NCI-H1048 (cell line): ENCODE data around the gene CCDC89.
A peak's percentile ranks its signal among the peaks of the same experiment; 100 is the strongest.

ENCODE experiments used
- DNase-seq: peaks from one replicate; lab custom pipeline; 2025; lab: John Stamatoyannopoulos, UW

The CCDC89 gene

DNA sequence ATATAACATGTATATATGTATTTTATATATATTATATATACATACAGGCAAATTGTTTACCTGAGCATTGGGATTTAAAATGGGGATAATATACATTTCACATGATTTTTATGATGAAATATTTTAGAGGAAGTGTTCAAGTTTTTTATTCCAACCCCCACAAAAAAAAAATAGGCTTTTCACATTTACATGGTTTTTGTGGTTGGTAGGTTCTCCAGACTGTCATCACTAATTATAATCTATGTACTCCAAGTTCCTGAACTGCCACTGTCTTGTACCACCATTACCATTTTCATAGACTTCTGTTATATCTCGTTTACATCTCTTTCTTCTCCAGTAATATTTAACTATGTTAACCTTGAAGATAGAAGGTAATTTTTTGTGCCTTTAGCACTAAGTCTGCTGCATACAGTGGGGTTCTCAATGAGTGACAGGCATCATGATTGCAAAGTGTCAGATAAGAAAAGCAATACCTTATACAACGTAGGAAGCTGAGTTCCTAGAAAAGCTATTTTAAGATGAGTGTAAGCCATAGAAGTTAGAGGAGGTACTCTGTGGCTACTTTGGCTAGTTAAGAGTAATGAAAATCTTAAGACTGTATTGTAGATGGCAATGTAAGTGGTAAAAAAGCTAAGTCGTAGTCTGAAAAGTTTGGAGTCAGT, 33.1 kb downstream of the CCDC89 start:
- no peak for DNase-seq

DNA sequence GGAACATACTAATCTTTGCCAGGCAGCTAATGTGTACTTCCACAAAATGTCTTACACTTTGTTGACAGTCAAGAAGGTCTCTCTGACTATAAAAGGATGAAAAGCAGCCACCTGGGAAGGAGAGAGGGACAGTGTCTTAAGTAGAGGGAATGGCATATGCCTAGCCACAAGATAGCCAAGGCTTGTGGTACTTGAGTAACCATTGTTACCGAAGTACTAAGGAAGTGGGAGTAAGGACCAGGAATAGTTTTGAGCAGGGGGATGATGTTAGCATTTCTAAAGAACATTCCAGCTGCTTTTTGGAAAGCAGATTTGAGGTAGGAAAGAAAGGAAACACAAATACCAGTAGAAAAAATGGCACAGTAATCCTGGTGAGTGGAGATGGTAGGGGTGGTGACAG, 34.9 kb downstream of the CCDC89 start:
- DNase-seq, result no peak

GRCh38 chr11:85647604-85648299, 38.2 kb downstream of the CCDC89 start, which contains the start of gene TMEM126A:
Gene TMEM126A (plus strand): TSS chr11:85647967. CDS start chr11:85650256, 2,289 bp downstream.
- DNase-seq, result peak; percentile 76

- DNase-seq, result no peak
Observed at GRCh38 chr11:85647078-85647477, 38.9 kb downstream of the CCDC89 start.

GRCh38 chr11:85643191-85643614, 42.8 kb downstream of the CCDC89 start:
- DNase-seq, result no peak

GRCh38 chr11:85634747-85635146, 51.2 kb downstream of the CCDC89 start:
- no peak for DNase-seq
